Measurements from ENCODE around the gene OTUB2. TPM values are rescaled to one million over a fixed set of nuclear protein-coding genes. Genes with fewer than 3 reads are reported as not detected.

The OTUB2 gene
- total RNA-seq, 1 experiment from 2014 or later = 3.5 TPM

Other genes with a start within 250 kb of the OTUB2 start
- gene PRIMA1, start 237.9 kb upstream of the OTUB2 start, total RNA-seq (2014; rRNA removed; shearing (Covaris generic)) = 0.95 and 1.0 TPM in 2 replicates
- not detected in 2 replicates for gene FAM181A, start 99.0 kb upstream of the OTUB2 start, total RNA-seq (2014; rRNA removed; shearing (Covaris generic))
- gene ASB2, start 49.8 kb upstream of the OTUB2 start, total RNA-seq (2014; rRNA removed; shearing (Covaris generic)) = 3.8 and 3.9 TPM in 2 replicates
- gene CCDC197, start 29.0 kb upstream of the OTUB2 start, total RNA-seq (2014; rRNA removed; shearing (Covaris generic)) = not detected in 2 replicates
- gene DDX24, start 54.9 kb downstream of the OTUB2 start, total RNA-seq (2014; rRNA removed; shearing (Covaris generic)) = 235 and 237 TPM in 2 replicates
- gene IFI27L1, start 55.0 kb downstream of the OTUB2 start, total RNA-seq (2014; rRNA removed; shearing (Covaris generic)) = 9.0 and 11.2 TPM in 2 replicates
- not detected in 2 replicates for gene IFI27, start 84.4 kb downstream of the OTUB2 start, total RNA-seq (2014; rRNA removed; shearing (Covaris generic))
- gene IFI27L2, start 103.3 kb downstream of the OTUB2 start, total RNA-seq (2014; rRNA removed; shearing (Covaris generic)) = 51.7 and 64.5 TPM in 2 replicates
- 4.9 and 5.8 TPM in 2 replicates for gene PPP4R4, start 148.0 kb downstream of the OTUB2 start, total RNA-seq (2014; rRNA removed; shearing (Covaris generic))

All from SK-MEL-5 (cell line).